ENCODE measurements around the gene EIF4G1. TPM values are rescaled to one million over a fixed set of nuclear protein-coding genes. Genes with fewer than 3 reads are reported as not detected.

The EIF4G1 gene
- total RNA-seq, 1 experiment from 2014 or later, result 496 TPM

- Histone ChIP-seq H3K27me3 (ENCODE audit: insufficient read depth, low read length) (no peaks in the 10 kb centered on the region), H3K36me3 (ENCODE audit: control insufficient read depth in 1 of 2, insufficient read depth in 2 of 2, low read length in 2 of 2) (no peaks in the 10 kb centered on the region), H3K9ac (ENCODE audit: low read length) (no peak overlapping the region), H3K9me2 (ENCODE audit: insufficient read depth) (no peaks in the 10 kb centered on the region), H4K20me1 (ENCODE audit: insufficient read depth) (peaks cover 5% of the 10 kb centered on the region; the same call in 1 of the 2 replicates), H3K4me2 (ENCODE audit: low read length) (no peak overlapping the region), H3K27ac (ENCODE audit: low read depth, low read length) (no peak overlapping the region), H3K4me3 (replicated peaks in 1 of 2; ENCODE audit: low read depth in 1 of 2, low read length in 2 of 2) (no peak overlapping the region), H3K4me1 (ENCODE audit: control insufficient read depth in 1 of 2, insufficient read depth in 2 of 2, low read length in 2 of 2) (peaks cover 9 to 42% of the 10 kb centered on the region in 2 experiments; a peak in 3 of 4 replicates), H3K9me3 (ENCODE audit: control insufficient read depth in 1 of 2, insufficient read depth in 1 of 2, low read depth in 1 of 2, low read length in 2 of 2) (no peaks in the 10 kb centered on the region), H2AFZ (ENCODE audit: low read depth, low read length, poor library complexity, severe bottlenecking) (no peak overlapping the region), H3K79me2 (ENCODE audit: insufficient read depth, low read length) (no peaks in the 10 kb centered on the region)
- no peak for TF ChIP-seq EZH2phosphoT487 (IDR thresholded peaks at IDR 0.05; ENCODE audit: borderline replicate concordance)
- TF ChIP-seq SRF (IDR thresholded peaks at IDR 0.05; ENCODE audit: low read depth), result no peak
- TF ChIP-seq TCF7L2 (IDR thresholded peaks at IDR 0.05; ENCODE audit: borderline replicate concordance, extremely low read depth, insufficient read depth, insufficient read length), result no peak
- TF ChIP-seq RAD21 (IDR thresholded peaks at IDR 0.05; ENCODE audit: low read depth), result no peak
- TF ChIP-seq, protein P1, sequence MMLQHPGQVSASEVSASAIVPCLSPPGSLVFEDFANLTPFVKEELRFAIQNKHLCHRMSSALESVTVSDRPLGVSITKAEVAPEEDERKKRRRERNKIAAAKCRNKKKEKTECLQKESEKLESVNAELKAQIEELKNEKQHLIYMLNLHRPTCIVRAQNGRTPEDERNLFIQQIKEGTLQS (IDR thresholded peaks at IDR 0.05), result no peak
- no peak for TF ChIP-seq REST (IDR thresholded peaks at IDR 0.05; ENCODE audit: low read depth)
- no TSS peak for BruUV-seq (replicated peaks)
- ATAC-seq (no peak), DNase-seq (ENCODE audit: low read depth, low spot score) (no peak)
- ChIA-PET POLR2A (interaction anchor here (1.5 kb wide), 1 partner anchor 9 kb away, joined by 3 read pairs; no protein-coding TSS in a partner anchor), CTCF (interaction anchor here (0.9 to 6.1 kb wide), 2 partner anchors 99 to 166 kb away, joined by 3 to 152 read pairs; no protein-coding TSS in a partner anchor), RAD21 (ENCODE audit: low non-redundant PET in 1 of 2, low total read pairs in 2 of 2, uncharacterized antibody in 2 of 2, unreplicated experiment in 2 of 2) (no interaction called here)
- intact Hi-C loops (cut with micrococcal nuclease), result loop anchor here (10.0 kb wide), 2 partner anchors 139 to 399 kb away; no protein-coding TSS in a partner anchor
Observed at GRCh38 chr3:184375747-184376461, 61.5 kb downstream of the EIF4G1 start.

Data from HCT116 (cell line).